ENCODE data around the gene CNDP2. TPM values are rescaled to one million over a fixed set of nuclear protein-coding genes. Genes with fewer than 3 reads are reported as not detected.
A peak's percentile ranks its signal among the peaks of the same experiment; 100 is the strongest.

Gene CNDP2
- total RNA-seq, 1 experiment from 2014 or later: 161 TPM

- no peaks in the 10 kb centered on the region; the same call in 1 of the 2 replicates for H3K9me3 ChIP-seq (ENCODE audit: insufficient read depth, low read depth)
- intact Hi-C loops (cut with micrococcal nuclease; ENCODE audit: unreplicated experiment): no loop called here
- CTCF ChIA-PET: no interaction called here
These were observed 3.9 kb upstream of the CNDP2 start for GRCh38 chr18:74492259-74492658.

GRCh38 chr18:74493689-74494088, 2.5 kb upstream of the CNDP2 start:
- H3F3A ChIP-seq (ENCODE audit: insufficient read depth, low read depth): no peaks in the 10 kb centered on the region
- H3K4me1 ChIP-seq (replicated peaks; ENCODE audit: insufficient read depth): peaks cover 8% of the 10 kb centered on the region
- H3K79me2 ChIP-seq (ENCODE audit: low read depth): peaks cover 24% of the 10 kb centered on the region
- no peak overlapping the region for H3K4me3 ChIP-seq
- ChIA-PET POLR2A (ENCODE audit: unreplicated experiment) (interaction anchor here (0.7 kb wide), 1 partner anchor 1760 kb away, joined by 3 read pairs; no protein-coding TSS in a partner anchor), CTCF (interaction anchor here (0.7 kb wide), 1 partner anchor 151 kb away, joined by 4 read pairs; no protein-coding TSS in a partner anchor)
- no peaks in the 10 kb centered on the region for H4K20me1 ChIP-seq (ENCODE audit: insufficient read depth)
- no TSS peak for BruUV-seq (replicated peaks)
- TF ChIP-seq EZH2 (IDR thresholded peaks at IDR 0.05; ENCODE audit: low read depth) (no peak), CTCF (conservative IDR thresholded peaks at IDR 0.05) (peak; percentile 74)
- H3K27me3 ChIP-seq (ENCODE audit: insufficient read depth, low read depth): peaks cover 41% of the 10 kb centered on the region
- no peak overlapping the region for H3K27ac ChIP-seq
- intact Hi-C loops (cut with micrococcal nuclease; ENCODE audit: unreplicated experiment): loop anchor here (1.0 kb wide), 1 partner anchor 141 kb away; no protein-coding TSS in a partner anchor
- no peak overlapping the region for H2AFZ ChIP-seq
- H3K9me2 ChIP-seq (ENCODE audit: insufficient read depth): no peaks in the 10 kb centered on the region
- H3K4me2 ChIP-seq: no peak overlapping the region
- peak; percentile 25 to 68 for DNase-seq
- no peaks in the 10 kb centered on the region for H3K36me3 ChIP-seq (ENCODE audit: low read depth)
- no peaks in the 10 kb centered on the region; the same call in 1 of the 2 replicates for H3K9me3 ChIP-seq (ENCODE audit: insufficient read depth, low read depth)

More at GRCh38 chr18:74492259-74492658, 3.9 kb upstream of the CNDP2 start:
- Histone ChIP-seq H2AFZ (no peak overlapping the region), H3K27me3 (ENCODE audit: insufficient read depth, low read depth) (peaks cover 47% of the 10 kb centered on the region), H3K9me2 (ENCODE audit: insufficient read depth) (no peaks in the 10 kb centered on the region), H3K36me3 (ENCODE audit: low read depth) (no peaks in the 10 kb centered on the region), H4K20me1 (ENCODE audit: insufficient read depth) (no peaks in the 10 kb centered on the region), H3F3A (ENCODE audit: insufficient read depth, low read depth) (no peaks in the 10 kb centered on the region), H3K4me1 (replicated peaks; ENCODE audit: insufficient read depth) (peaks cover 4% of the 10 kb centered on the region), H3K79me2 (ENCODE audit: low read depth) (peaks cover 10% of the 10 kb centered on the region), H3K4me3 (no peak overlapping the region), H3K27ac (no peak overlapping the region), H3K4me2 (no peak overlapping the region)
- DNase-seq: no peak
- BruUV-seq (replicated peaks): no TSS peak
- no peak for TF ChIP-seq CTCF (conservative IDR thresholded peaks at IDR 0.05)
- no peak for TF ChIP-seq EZH2 (IDR thresholded peaks at IDR 0.05; ENCODE audit: low read depth)
- POLR2A ChIA-PET (ENCODE audit: unreplicated experiment): no interaction called here

GRCh38 chr18:74494514-74494913, 1.6 kb upstream of the CNDP2 start:
- DNase-seq: no peak
- Histone ChIP-seq H3K27me3 (ENCODE audit: insufficient read depth, low read depth) (peaks cover 33% of the 10 kb centered on the region), H3K36me3 (ENCODE audit: low read depth) (no peaks in the 10 kb centered on the region), H3K4me3 (no peak overlapping the region), H3K9me2 (ENCODE audit: insufficient read depth) (no peaks in the 10 kb centered on the region), H3K27ac (no peak overlapping the region), H3K4me2 (no peak overlapping the region), H3K79me2 (ENCODE audit: low read depth) (peaks cover 31% of the 10 kb centered on the region), H3K9me3 (ENCODE audit: insufficient read depth, low read depth) (no peaks in the 10 kb centered on the region), H2AFZ (no peak overlapping the region), H3K4me1 (replicated peaks; ENCODE audit: insufficient read depth) (peaks cover 8% of the 10 kb centered on the region), H3F3A (ENCODE audit: insufficient read depth, low read depth) (no peaks in the 10 kb centered on the region), H4K20me1 (ENCODE audit: insufficient read depth) (no peaks in the 10 kb centered on the region)
- no TSS peak for BruUV-seq (replicated peaks)
- intact Hi-C loops (cut with micrococcal nuclease; ENCODE audit: unreplicated experiment): no loop called here
- CTCF ChIA-PET: no interaction called here
- POLR2A ChIA-PET (ENCODE audit: unreplicated experiment): no interaction called here
- TF ChIP-seq CTCF (conservative IDR thresholded peaks at IDR 0.05) (no peak), EZH2 (IDR thresholded peaks at IDR 0.05; ENCODE audit: low read depth) (no peak)
